HG03457 (cell line): Measurements from ENCODE around the gene LOXHD1.

Experiments used
- ATAC-seq: cut with Tn5 transposase; IDR thresholded peaks from one replicate; pipeline ENCODE4 v1.9.1; 2021; ENCODE audit warnings: moderate number of reproducible peaks; ENCODE audit not compliant: unreplicated experiment

LOXHD1 gene

DNA sequence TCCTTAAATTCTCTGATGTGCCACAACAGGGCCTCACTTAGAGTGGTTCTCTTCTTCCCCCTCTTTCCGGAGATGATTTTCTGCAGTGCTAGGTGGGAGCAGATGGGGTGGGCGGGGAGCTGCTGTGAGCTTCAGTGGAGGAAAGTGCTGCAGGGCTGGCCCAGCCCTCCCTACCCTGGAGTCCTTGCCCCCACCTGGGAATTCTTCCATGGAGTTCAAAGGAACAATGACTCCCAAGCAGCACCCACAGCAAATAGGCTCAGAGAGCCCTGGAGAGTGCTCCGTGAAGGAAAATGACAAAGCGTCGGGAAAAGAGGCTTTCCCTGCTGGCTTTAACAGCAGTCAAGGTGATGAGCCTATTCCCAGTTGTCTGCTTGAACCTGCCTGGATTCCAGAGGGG lies 28.8 kb downstream of the LOXHD1 start:
- ATAC-seq, result no peak

DNA sequence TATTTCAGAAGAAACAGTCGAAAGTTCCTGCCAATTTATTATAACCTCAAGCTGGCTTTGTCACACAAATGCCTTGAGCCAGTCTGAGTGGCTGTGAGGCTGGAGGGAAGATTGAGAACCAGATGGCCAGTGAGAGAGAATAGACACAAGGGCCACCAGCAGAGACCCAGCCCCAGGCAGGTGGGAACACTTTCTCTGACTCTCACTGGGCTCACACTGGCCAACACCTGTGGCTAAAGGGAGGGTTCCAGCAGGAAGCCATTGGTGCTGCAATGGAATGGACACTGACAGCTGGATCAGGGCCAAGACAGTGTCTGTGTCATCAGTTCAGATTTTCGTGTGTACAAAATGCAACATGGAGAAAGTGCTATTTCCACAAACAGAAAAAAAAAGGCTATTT lies 29.9 kb downstream of the LOXHD1 start:
- no peak for ATAC-seq

DNA sequence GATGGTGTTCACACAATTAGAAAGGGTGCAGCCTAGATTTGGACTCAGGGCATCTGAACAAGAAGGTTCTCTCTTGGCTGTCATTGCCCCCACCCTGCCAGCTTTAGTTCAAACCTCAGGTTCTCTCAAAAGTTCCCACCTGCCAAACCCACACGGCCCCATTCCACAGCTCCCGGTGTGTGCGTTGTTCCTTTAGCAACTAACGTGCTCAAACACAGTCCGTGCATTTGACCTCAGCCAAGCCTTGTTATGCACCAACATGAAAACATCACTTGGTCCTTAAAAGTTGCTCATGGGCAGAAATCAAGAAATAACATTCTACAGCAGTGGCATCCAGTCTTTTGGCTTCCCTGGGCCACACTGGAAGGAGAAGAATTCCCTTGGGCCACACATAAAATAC lies 32.0 kb downstream of the LOXHD1 start:
- ATAC-seq, result no peak

DNA sequence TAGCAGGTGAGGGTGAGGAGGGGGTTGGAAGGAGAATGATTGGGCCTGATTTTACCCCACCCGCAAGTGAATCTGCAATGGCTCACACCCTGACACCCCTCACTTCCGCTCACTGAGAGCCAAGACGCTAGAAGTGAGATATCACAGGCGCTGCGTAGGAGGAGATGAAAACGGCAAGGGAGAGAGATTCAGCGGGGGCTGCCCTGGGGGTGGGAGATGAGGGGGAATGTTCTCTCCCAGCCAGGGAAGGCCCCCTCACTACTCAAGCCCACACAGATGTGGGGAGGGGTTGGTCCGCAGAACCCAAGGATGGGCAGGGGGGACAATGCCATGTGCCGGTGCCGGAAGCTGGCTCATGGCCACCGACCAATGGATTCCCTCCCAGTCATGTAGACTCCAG lies 32.9 kb downstream of the LOXHD1 start:
- ATAC-seq, result no peak

DNA sequence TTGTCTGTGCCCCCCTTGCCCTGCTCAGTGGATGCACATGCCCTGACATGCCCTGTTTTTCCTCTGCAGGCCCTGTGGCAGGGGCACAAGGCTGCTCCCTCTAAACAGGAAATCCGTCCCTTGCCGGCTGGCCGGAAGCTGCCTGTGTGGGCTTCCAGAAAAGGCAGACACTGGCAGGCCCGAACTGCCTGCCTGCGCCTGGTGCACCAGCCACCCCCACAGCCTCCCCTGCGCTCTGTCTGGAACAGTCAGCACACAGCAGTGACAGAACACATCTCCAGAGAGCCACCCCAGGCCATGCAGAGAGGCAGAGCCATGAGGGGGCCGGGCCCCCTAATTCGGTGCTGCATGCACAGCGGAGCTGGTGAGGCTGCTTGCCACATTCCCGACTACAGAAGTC lies 33.5 kb downstream of the LOXHD1 start:
- ATAC-seq, result no peak

DNA sequence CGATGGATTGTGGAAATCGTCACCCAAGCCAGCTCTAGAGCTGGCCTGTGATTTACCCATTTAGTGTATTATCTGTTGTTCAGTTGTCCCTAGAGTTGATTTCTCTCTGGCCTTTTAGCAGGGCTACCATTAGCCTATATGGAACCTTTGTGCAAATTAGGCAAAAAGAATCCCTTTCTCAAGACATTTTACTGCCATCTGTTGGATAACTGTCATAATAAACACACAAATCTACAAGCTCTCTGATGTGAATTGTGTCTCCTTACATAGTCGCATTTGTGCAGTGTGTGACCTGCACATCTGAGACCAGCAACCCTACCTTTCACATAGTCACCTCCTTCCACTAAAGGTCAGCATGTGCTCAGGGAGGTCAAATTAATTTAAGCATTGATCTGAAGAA lies 34.0 kb downstream of the LOXHD1 start:
- ATAC-seq, result no peak

DNA sequence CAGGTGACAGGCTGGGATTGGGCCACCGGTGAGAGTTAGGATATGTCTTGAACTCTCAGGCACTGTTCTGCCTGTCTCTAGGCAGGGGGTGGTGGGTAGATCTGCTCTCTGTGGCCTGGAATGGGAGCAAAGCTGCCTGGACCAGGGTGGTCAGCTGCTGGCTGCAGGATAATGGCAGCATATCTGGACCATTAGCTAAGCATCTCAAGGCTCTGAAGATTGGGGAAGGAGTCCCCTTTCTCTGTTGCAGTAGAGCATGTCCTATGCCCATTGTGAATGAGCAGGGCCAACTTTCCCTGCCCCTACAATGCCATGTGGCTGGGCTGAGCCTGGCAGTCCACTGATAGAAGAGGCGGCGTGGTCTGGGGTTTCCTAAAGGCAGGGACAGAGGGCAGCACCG lies 34.6 kb downstream of the LOXHD1 start:
- no peak for ATAC-seq

DNA sequence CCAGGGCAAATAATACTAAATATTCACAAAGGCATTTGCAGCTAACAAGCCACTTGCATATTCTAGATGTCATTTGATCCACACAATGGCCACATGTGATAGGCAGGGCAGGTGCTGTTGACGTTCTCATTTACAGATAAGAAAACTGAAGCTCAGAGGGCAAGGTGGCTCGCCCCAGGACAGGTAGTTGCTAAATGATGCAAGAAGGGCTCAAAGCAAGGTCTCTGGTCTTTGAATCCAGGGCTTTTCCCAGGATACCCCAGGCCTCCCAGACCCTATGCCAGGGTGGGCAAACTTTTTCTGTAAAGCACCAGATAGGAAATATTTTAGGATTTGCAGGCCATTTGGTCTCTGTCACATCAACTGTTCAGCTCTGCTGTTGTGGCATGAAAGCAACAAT lies 35.1 kb downstream of the LOXHD1 start:
- ATAC-seq, result no peak

DNA sequence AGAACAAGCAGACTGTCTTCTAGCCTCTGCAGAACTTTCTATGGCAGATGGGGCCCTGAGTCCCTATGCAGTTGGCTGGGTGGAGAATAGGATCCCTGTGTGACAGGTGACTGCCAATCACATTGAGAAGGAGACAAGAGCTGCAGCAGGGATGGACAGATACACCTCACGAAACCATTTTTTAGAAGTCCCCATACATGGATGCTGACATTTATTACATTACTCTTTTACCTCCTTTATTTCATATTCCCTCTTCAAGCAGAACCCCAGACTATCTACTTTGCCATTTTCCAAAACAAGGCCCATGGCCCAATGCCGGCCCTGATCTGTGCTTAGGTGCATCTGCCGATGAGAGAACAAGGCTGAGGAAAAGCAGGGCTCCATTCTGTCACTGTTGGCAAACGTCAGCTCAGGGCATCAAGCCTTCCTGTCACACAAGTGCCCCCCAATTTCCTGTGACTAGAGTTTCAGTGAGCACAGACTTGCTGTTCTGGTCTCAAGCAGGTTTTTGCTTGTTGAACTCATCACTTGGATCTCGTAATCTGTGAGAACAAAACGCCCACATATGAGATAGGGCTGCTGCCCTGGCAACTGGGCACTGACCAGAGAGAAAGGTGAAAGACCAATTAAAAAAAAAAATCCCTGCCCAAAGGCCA lies 35.8 kb downstream of the LOXHD1 start:
- no peak for ATAC-seq

DNA sequence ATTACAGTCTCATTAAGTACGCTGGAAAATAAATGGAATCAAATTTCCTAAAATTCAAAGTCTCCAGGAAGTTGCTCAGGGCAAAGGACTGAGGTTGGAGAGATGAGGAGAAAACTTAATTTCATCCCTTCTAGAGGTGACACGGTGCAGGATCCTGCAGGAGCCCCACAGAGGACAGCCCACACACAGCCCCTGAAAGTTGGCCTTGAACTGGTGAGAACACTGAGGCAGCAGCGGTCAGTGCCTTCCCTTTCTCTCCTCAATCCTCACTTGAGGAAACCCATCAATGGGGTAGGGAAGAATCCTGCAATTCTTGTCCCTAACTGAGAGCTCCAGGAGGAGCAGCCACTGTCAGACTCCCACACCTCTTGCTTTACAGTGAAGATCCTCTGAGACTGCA lies 37.5 kb downstream of the LOXHD1 start:
- no peak for ATAC-seq

DNA sequence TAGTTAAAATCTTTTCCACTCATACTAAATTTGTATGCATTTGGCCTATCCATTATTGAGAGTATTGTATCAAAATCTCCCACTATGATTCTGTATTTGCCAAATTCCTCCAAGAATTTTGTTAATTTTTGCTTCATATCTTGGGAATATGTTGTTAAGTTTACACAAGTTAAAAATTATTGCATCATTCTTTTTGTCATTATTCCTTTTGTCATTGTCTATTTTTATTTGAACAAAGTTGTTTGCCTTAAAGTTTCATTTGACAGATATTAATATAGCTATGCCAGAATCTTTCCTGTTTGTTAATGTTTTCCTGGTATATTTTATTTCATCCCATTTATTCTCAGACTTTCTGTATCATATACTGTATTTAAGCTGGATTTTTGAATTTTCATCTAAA lies 41.3 kb downstream of the LOXHD1 start:
- no peak for ATAC-seq

DNA sequence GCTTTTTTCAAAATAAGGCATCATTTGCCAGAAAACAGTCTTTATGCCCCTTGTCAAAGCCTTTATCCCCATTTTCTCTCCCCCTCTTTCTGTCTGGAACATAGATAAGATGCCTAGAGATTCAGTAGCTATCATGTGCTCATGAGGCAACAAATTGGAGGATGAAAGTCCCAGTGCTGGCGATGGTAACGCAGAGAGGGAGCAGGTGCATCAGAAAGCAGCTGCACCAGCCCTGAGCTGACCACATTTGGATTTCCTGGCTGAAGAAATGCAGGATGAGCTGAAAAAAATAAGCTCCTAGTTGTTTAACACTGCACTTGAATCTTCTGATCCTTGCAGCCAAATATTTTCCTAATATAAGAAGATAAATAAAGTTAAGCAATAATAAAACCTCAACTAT lies 48.0 kb downstream of the LOXHD1 start:
- no peak for ATAC-seq

DNA sequence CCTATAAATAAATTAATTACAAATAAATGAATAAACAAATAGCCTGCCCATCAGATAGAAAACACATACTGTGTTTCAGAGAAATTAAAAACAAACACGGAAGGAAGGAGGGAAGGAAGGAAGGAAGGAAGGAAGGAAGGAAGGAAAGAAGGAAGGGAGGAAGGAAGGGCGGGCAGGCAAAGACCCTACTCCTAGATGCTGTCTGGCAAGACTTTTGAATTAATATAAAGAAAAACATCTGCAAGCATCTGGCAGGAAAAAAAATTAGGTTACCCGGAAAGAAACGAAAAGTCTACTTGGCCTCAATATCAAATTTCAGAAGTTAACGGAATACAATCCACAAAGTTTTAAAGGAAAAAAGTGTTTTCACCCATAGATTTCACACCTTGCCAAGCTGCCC lies 49.1 kb downstream of the LOXHD1 start:
- ATAC-seq, result no peak

DNA sequence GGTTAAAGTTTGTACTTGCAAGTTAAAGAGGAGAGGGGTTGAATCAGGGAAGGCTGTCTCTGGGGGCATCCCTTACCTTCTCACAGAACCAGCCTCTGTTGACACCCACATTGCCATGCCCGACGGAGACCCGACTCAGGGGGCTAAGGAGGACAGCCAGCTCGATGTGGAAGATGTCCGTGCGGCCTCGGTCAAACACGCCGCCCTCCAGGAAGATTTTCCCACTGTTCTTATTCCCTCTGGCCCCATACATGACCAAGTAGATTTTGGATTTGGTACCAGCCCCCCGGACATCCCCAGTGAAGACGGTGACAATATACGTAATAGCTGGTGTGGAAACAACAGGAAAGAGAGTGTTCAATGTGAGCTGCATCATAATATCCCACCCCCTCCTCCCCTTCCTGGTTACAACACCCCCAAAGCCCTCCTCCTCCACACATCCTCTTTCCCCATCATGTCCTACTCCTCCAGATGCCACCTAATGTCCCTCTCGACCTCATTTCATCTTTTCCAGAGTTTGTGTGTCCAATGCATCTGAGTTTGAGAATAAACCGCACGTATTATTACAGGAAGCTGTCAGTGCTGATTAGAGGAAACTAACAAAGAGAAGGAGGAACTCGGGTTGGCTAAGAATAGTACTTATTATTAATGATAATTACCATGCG lies 55.7 kb downstream of the LOXHD1 start:
- ATAC-seq, result no peak

DNA sequence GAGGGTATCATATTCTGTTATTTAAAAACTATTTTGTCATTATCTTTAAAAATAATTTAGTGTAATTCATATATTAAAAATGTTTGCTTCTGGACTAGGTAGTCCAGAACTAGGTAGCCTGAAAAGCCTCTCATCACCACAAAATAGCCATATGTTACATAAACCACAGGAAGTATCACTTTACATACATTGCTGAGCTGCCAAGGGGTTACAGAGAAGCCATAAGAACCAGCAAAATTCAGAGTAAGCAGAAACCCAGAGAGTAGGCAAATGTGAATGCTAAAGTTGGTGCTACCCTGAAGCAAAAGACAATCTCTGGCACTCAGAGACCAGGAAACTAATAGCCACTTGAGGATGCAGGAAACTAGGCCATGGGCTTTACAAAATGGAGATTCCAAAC lies 60.9 kb downstream of the LOXHD1 start:
- ATAC-seq, result no peak

DNA sequence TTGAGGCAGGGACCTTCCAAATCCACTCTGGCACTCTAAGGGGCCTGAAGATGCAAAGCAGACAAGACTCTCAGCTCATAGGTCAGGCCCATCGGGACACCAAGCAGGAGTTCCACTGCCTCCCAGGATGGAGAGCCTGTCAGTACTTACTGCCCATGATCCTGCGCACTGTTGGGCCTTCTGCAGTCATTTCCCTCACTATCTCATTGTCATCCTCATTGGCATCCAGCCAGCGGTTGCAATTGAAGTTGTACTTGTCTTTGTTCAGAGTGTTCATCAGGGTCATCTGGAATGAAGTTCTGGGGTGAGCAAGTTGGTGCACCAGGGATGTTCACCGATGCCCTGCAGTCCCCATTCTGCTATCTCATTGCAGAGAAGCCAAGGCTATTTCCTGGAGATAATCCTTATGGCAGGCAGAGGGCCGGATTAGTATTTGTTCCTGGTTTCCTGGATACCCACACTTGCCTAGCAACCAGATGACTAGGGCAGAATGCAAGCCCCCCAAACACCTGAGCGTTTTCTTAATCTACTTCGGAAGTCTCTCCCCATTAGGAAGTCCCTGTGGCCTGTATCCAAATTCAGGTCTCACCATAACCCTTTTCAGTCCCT lies 65.1 kb downstream of the LOXHD1 start:
- no peak for ATAC-seq

DNA sequence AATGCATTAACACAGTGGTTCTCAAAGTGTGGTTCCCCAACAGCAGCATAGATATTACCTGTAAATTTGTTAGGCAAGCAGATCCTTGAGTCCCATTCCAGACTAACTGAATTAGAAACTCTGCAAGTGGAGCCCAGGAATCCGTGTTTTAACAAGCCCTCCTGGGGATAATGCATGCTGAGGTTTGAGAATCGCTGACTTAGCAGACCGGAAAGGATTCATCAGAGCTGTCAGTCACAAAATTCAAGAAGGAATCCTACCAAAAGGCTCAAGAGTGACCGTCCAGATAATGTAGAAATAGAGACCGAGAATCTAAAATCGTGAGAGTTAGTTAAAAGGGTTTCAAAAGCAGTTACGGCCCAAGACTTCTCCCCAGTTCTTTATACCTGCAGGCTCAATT lies 66.9 kb downstream of the LOXHD1 start:
- no peak for ATAC-seq

DNA sequence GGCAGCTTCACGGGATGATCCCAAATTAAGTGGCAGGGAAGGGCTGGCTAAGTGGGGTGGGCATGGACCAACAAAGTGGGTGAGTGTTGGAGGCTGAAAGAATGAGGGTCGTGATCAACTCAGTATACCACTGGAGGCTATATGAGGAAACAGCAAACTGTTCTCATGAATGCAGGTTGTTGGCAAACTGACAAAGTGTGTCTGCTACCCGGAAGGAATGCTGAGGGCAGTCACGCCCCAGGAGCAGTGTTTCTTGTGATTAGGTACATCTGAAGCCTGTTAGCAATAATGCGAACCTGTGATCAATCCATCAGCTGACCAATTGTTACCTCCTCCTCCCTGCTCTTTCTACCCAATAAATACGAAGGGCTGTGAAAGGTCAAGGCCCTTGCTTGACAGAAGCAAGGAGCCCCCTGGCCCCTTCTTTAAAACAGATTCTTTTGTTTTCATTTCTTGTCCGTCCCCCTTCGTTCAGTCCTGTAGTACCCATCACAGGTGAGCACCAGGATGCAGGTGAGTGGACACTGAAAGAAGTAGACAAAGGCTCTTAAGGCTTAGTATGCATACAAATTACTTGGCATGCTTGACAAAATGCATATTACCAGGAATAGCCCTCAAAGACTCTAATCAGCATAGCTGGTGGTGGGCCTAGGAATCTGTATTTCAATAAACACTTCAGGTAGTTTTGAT lies 67.9 kb downstream of the LOXHD1 start:
- no peak for ATAC-seq

DNA sequence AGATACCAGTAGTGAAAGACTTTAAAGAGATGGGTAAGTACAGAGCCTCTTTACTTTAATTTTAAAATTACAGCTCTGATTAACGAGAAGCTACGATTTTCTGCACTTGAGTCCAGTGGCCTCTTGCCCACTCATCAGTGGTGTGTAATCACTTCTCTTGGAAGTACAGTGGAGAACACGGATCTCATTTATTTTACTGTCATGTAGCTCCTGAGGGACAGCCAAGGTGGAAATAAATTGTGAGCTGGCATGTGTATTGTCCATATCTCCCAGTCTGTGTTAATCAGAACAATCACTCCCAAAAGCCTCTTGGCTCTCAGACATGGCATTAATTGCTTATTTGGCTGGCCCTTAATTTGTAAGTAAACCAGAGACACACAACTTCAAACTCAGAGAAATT lies 69.4 kb downstream of the LOXHD1 start:
- no peak for ATAC-seq

DNA sequence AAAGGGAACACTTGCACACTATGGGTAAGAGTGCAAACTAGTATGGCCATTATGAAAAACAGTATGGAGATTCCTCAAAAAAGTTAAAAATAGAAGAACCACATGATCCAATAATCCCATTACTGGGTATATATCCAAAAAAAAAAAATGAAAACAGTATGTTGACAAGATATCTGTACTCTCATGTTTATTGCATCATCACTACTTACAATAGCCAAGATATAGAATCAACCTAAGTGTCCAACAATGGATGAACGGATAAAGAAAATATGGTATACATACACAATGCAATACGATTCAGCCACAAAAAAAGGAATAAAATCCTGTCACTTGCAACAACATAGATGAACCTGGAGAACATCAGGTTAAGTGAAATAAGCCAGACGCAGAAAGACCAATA lies 73.3 kb downstream of the LOXHD1 start:
- no peak for ATAC-seq

DNA sequence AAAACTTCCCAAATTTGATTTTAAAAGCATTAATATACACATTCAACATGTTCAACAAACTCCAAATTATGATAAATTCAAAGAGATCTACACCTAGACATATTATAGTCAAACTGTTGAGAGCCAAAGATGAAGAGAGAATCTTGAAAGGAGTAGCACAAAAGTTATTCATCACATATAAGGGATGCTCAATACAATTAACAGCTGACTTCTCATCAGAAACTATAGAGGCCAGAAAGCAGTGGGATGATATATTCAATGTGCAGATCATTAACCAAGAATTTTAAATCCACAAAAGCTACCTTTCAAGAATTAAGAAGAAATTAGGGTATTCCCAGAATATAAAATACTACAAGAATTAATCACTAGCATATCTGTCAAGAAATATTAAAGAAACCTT lies 75.4 kb downstream of the LOXHD1 start:
- no peak for ATAC-seq

DNA sequence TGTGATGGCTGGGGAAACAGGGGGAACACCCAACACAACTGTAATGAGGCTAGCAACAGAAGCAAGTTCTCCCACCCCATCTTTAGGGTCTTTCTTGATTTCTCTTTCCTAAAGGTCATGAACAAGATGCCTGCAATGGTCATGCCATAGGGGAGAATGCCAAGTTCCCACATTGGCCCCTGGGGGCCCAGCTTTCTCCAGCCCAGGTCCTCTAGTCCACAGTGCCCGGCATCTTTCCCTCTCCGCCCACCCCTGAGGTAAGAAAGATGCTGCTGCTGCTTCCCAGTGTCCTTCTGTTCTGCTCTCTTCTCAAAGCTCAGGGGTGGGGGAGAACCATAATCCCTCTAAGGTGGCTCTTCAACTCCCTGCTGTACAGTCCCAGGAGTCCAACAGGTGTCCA lies 78.0 kb downstream of the LOXHD1 start:
- no peak for ATAC-seq
